Medulla oblongata (tissue), 1 donor: Measurements from ENCODE around the gene ACTA2.

Source experiments
- DNase-seq: peaks from one replicate; pipeline ENCODE4 v3.0.0-alpha.2; 2015; ENCODE audit errors: extremely low spot score

ACTA2 gene

GRCh38 chr10:88952647-88953111 lies at the start of gene ACTA2:
Gene ACTA2, minus strand, starts transcription at chr10:88952773. Its CDS starts 3,843 bp downstream, at chr10:88948930.
- DNase-seq, result no peak

GRCh38 chr10:89001729-89002072 lies 49.1 kb upstream of the ACTA2 start:
- no peak for DNase-seq

GRCh38 chr10:89001024-89001728 lies 48.6 kb upstream of the ACTA2 start:
- no peak for DNase-seq

- no peak for DNase-seq
These were observed 47.1 kb upstream of the ACTA2 start for GRCh38 chr10:88999625-89000024.

GRCh38 chr10:88996927-88997326 lies 44.4 kb upstream of the ACTA2 start:
- DNase-seq, result no peak

GRCh38 chr10:88995156-88995876 lies 42.7 kb upstream of the ACTA2 start:
- DNase-seq, result no peak

GRCh38 chr10:88994019-88994418 lies 41.4 kb upstream of the ACTA2 start:
- no peak for DNase-seq

GRCh38 chr10:88992921-88993524 lies 40.5 kb upstream of the ACTA2 start:
- DNase-seq, result no peak

GRCh38 chr10:88991899-88992320 lies 39.3 kb upstream of the ACTA2 start:
- no peak for DNase-seq

GRCh38 chr10:88991161-88991898 lies 38.8 kb upstream of the ACTA2 start:
- DNase-seq, result peak; percentile 79

GRCh38 chr10:88990384-88991160 lies 38.0 kb upstream of the ACTA2 start, which contains the start of gene FAS:
Gene FAS, plus strand, starts transcription at chr10:88990798. Its CDS starts 79 bp downstream, at chr10:88990877.
- peak; percentile 73 for DNase-seq

- DNase-seq, result no peak
These were observed 37.3 kb upstream of the ACTA2 start for GRCh38 chr10:88989824-88990383.

GRCh38 chr10:88989423-88989822 lies 36.9 kb upstream of the ACTA2 start:
- DNase-seq, result no peak

GRCh38 chr10:88987840-88988239 lies 35.3 kb upstream of the ACTA2 start:
- no peak for DNase-seq

GRCh38 chr10:88987243-88987725 lies 34.7 kb upstream of the ACTA2 start:
- DNase-seq, result no peak

- DNase-seq, result peak; percentile 75
These were observed 34.1 kb upstream of the ACTA2 start for GRCh38 chr10:88986549-88987242.

GRCh38 chr10:88984525-88984924 lies 32.0 kb upstream of the ACTA2 start:
- no peak for DNase-seq

- DNase-seq, result no peak
These were observed 31.4 kb upstream of the ACTA2 start for GRCh38 chr10:88983939-88984338.

GRCh38 chr10:88983206-88983605 lies 30.6 kb upstream of the ACTA2 start:
- DNase-seq, result no peak

GRCh38 chr10:88982366-88982765 lies 29.8 kb upstream of the ACTA2 start:
- DNase-seq, result no peak
